CD8-positive, alpha-beta memory T cell (primary cell): Measurements from ENCODE around the gene PRKCI. TPM values are rescaled to one million over a fixed set of nuclear protein-coding genes. Genes with fewer than 3 reads are reported as not detected.
A peak's percentile ranks its signal among the peaks of the same experiment; 100 is the strongest.

Experiments used
- CTCF ChIA-PET: fragments of 350-600 bp; sonication (Branson Sonifier 250); formaldehyde crosslinking; loops from one replicate; lab custom pipeline; 2021; ENCODE audit warnings: antibody characterized with exemption; lab: Charles Lee
- POLR2A ChIA-PET: fragments of 350-600 bp; sonication (Branson Sonifier 250); formaldehyde crosslinking; loops from one replicate; lab custom pipeline; 2021; ENCODE audit warnings: antibody characterized with exemption; lab: Charles Lee
- DNase-seq, 5 donors: peaks; one replicate each; pipeline versions ENCODE4 v3.0.0 to v3.0.0-alpha.2; 2020 to 2022; ENCODE audit warnings: mixed read lengths in 1 of 5
- H3K27ac ChIP-seq: one replicate; pipeline ENCODE4 v1.7.0; 2013; ENCODE audit warnings: low read depth, mild to moderate bottlenecking, low read length, moderate library complexity
- H3K27me3 ChIP-seq: 2 replicates; pipeline ENCODE4 v1.7.0; 2013; ENCODE audit warnings: low read length, mild to moderate bottlenecking; ENCODE audit not compliant: insufficient read depth, poor library complexity, severe bottlenecking
- H3K36me3 ChIP-seq: 2 replicates; pipeline ENCODE4 v1.7.0; 2013; ENCODE audit warnings: mild to moderate bottlenecking, low read length, moderate library complexity; ENCODE audit not compliant: insufficient read depth
- H3K4me1 ChIP-seq: 2 replicates; pipeline ENCODE4 v1.7.0; 2013; ENCODE audit warnings: mild to moderate bottlenecking, low read length, moderate library complexity; ENCODE audit not compliant: insufficient read depth
- H3K4me3 ChIP-seq: 2 replicates; pipeline ENCODE4 v1.7.0; 2013; ENCODE audit warnings: mild to moderate bottlenecking, low read length
- H3K9me3 ChIP-seq: 2 replicates; pipeline ENCODE4 v1.7.0; 2013; ENCODE audit warnings: mild to moderate bottlenecking, low read length
- H3K27ac Mint-ChIP-seq, 8 donors: one replicate each; pipeline ENCODE4 v1.8.0; 2020 to 2021; ENCODE audit warnings: mixed read lengths in 8 of 8, mild to moderate bottlenecking in 6 of 8, inconsistent platforms in 3 of 8, moderate library complexity in 3 of 8
- H3K27me3 Mint-ChIP-seq, 2 donors: one replicate each; pipeline ENCODE4 v1.8.0; 2020 to 2021; ENCODE audit warnings: mixed read lengths in 2 of 2, mild to moderate bottlenecking in 1 of 2, moderate library complexity in 1 of 2
- H3K36me3 Mint-ChIP-seq, 3 donors: one replicate each; pipeline ENCODE4 v1.8.0; 2020 to 2021; ENCODE audit warnings: mixed read lengths in 3 of 3, inconsistent platforms in 1 of 3, mild to moderate bottlenecking in 1 of 3
- H3K4me1 Mint-ChIP-seq, 3 donors: one replicate each; pipeline ENCODE4 v1.8.0; 2020 to 2021; ENCODE audit warnings: mixed read lengths in 3 of 3, inconsistent platforms in 1 of 3, mild to moderate bottlenecking in 1 of 3
- H3K4me3 Mint-ChIP-seq, 7 donors: one replicate each; pipeline ENCODE4 v1.8.0; 2020 to 2021; ENCODE audit warnings: mixed read lengths in 7 of 7, mild to moderate bottlenecking in 6 of 7, moderate library complexity in 4 of 7, inconsistent platforms in 2 of 7
- H3K9me3 Mint-ChIP-seq, 5 donors: one replicate each; pipeline ENCODE4 v1.8.0; 2020 to 2022; ENCODE audit warnings: mixed read lengths in 5 of 5, mild to moderate bottlenecking in 3 of 5, moderate library complexity in 2 of 5, inconsistent platforms in 1 of 5
- polyA plus RNA-seq: library from polyadenylated mRNA; unstranded; fragments of 300-500 nt; fragmentation: Illumina TruSeq; gene quantifications from one replicate; pipeline ENCODE4 v1.2.3, GENCODE V29; 2021
- total RNA-seq, 2 experiments: library from RNA; stranded (reverse); gene quantifications; one replicate each; pipeline ENCODE4 v1.2.3, GENCODE V29; 2021

Gene PRKCI
- total RNA-seq (10 to 100 TPM; 19.9 to 21.7 TPM), polyA plus RNA-seq (14.9 TPM)

GRCh38 chr3:170221924-170222646 is at the start of gene PRKCI:
Gene PRKCI (plus strand): TSS chr3:170222424. CDS start chr3:170222670, 246 bp downstream.
- no peaks in the 10 kb centered on the region for H3K9me3 ChIP-seq
- no peaks in the 10 kb centered on the region for H3K27me3 ChIP-seq
- Mint-ChIP-seq H3K27me3 (no peaks in the 10 kb centered on the region), H3K4me1 (peaks cover 31 to 47% (median 40%) of the 10 kb centered on the region in 3 donors), H3K27ac (peak within 1 kb of the TSS; percentile 89 to 99 (median 96)), H3K4me3 (peak within 1 kb of the TSS; percentile 91 to 98 (median 96)), H3K9me3 (no peaks in the 10 kb centered on the region), H3K36me3 (peaks cover 0 to 8% (median 0%) of the 10 kb centered on the region in 3 donors)
- peak within 1 kb of the TSS; percentile 81 for H3K27ac ChIP-seq
- DNase-seq, result peak; percentile 77 to 88 (median 82)
- ChIA-PET CTCF (no interaction called here), POLR2A (interaction anchor here (0.6 to 1.5 kb wide), 5 partner anchors 13 to 154 kb away, joined by 3 to 6 read pairs (median 5); partner anchors contain the start of genes PHC3 and SKIL)
- peaks cover 8% of the 10 kb centered on the region for H3K4me1 ChIP-seq
- no peaks in the 10 kb centered on the region for H3K36me3 ChIP-seq
- peak within 1 kb of the TSS; percentile 99 for H3K4me3 ChIP-seq

GRCh38 chr3:170178651-170179050 is 43.6 kb upstream of the PRKCI start:
- H3K4me3 Mint-ChIP-seq, result peak overlapping the region; percentile 57 to 76 (median 71)

GRCh38 chr3:170179432-170179831 is 42.8 kb upstream of the PRKCI start:
- no peaks in the 10 kb centered on the region for H3K27me3 Mint-ChIP-seq
- CTCF ChIA-PET, result interaction anchor here (0.9 to 2.2 kb wide), 5 partner anchors 9 to 178 kb away, joined by 3 to 13 read pairs (median 3); partner anchors contain the start of gene SKIL
- peaks cover 42 to 57% (median 50%) of the 10 kb centered on the region in 3 donors for H3K4me1 Mint-ChIP-seq
- POLR2A ChIA-PET, result interaction anchor here (1.2 to 2.6 kb wide), 2 partner anchors 213 to 408 kb away, joined by 3 to 16 read pairs; partner anchors contain the start of gene SEC62
- peaks cover 25% of the 10 kb centered on the region for H3K36me3 ChIP-seq
- DNase-seq, result no peak
- peaks cover 34% of the 10 kb centered on the region for H3K4me1 ChIP-seq
- peaks cover 0 to 2% (median 0%) of the 10 kb centered on the region in 5 donors for H3K9me3 Mint-ChIP-seq
- H3K4me3 ChIP-seq, result peak overlapping the region; percentile 67
- H3K9me3 ChIP-seq, result no peaks in the 10 kb centered on the region
- H3K36me3 Mint-ChIP-seq, result peaks cover 3 to 42% (median 14%) of the 10 kb centered on the region in 3 donors
- peak overlapping the region; percentile 99 for H3K27ac ChIP-seq
- peak overlapping the region; percentile 96 to 100 (median 100) for H3K27ac Mint-ChIP-seq
- no peaks in the 10 kb centered on the region for H3K27me3 ChIP-seq
- peak overlapping the region; percentile 88 to 100 (median 100) for H3K4me3 Mint-ChIP-seq

More at GRCh38 chr3:170178651-170179050, 43.6 kb upstream of the PRKCI start:
- peaks cover 3 to 48% (median 17%) of the 10 kb centered on the region in 3 donors for H3K36me3 Mint-ChIP-seq
- H3K4me1 Mint-ChIP-seq, result peaks cover 47 to 62% (median 53%) of the 10 kb centered on the region in 3 donors
- peaks cover 27% of the 10 kb centered on the region for H3K36me3 ChIP-seq
- H3K4me3 ChIP-seq, result peak overlapping the region; percentile 2
- H3K27ac Mint-ChIP-seq, result peak overlapping the region; percentile 5 to 99 (median 70)
- peaks cover 0 to 2% (median 0%) of the 10 kb centered on the region in 5 donors for H3K9me3 Mint-ChIP-seq
- no peak overlapping the region for H3K27ac ChIP-seq
- peak; percentile 39 to 76 (median 67) for DNase-seq
- H3K27me3 ChIP-seq, result no peaks in the 10 kb centered on the region
- ChIA-PET POLR2A (interaction anchor here (0.7 to 1.2 kb wide), 2 partner anchors 53 to 407 kb away, joined by 3 to 4 read pairs; no protein-coding TSS in a partner anchor), CTCF (interaction anchor here (0.8 to 1.5 kb wide), 4 partner anchors 9 to 409 kb away, joined by 3 to 4 read pairs (median 3); partner anchors contain the start of gene ACTRT3)
- no peaks in the 10 kb centered on the region for H3K9me3 ChIP-seq
- no peaks in the 10 kb centered on the region for H3K27me3 Mint-ChIP-seq
- H3K4me1 ChIP-seq, result peaks cover 37% of the 10 kb centered on the region

- POLR2A ChIA-PET, result interaction anchor here (0.5 to 2.6 kb wide), 6 partner anchors 177 to 1924 kb away, joined by 3 to 20 read pairs (median 5); partner anchors contain the start of genes SEC62, SKIL and TERC
Observed at GRCh38 chr3:170180079-170180907, 41.9 kb upstream of the PRKCI start.

GRCh38 chr3:170180908-170181885 is 41.0 kb upstream of the PRKCI start, which contains the start of gene PHC3:
Gene PHC3 (minus strand): TSS chr3:170181733. CDS start chr3:170181715, 18 bp downstream.
- peaks cover 0 to 2% (median 0%) of the 10 kb centered on the region in 5 donors for H3K9me3 Mint-ChIP-seq
- H3K27ac Mint-ChIP-seq, result peak within 1 kb of the TSS; percentile 99 to 100 (median 100)
- Histone ChIP-seq H3K27ac (peak within 1 kb of the TSS; percentile 99), H3K9me3 (no peaks in the 10 kb centered on the region), H3K4me1 (peaks cover 29% of the 10 kb centered on the region), H3K4me3 (peak within 1 kb of the TSS; percentile 67), H3K27me3 (no peaks in the 10 kb centered on the region), H3K36me3 (peaks cover 17% of the 10 kb centered on the region)
- H3K4me1 Mint-ChIP-seq, result peaks cover 32 to 43% (median 38%) of the 10 kb centered on the region in 3 donors
- POLR2A ChIA-PET, result interaction anchor here (0.5 to 2.6 kb wide), 7 partner anchors 41 to 422 kb away, joined by 3 to 20 read pairs (median 5); partner anchors contain the start of genes MYNN, PRKCI, SEC62 and SKIL
- H3K36me3 Mint-ChIP-seq, result peaks cover 3 to 29% (median 8%) of the 10 kb centered on the region in 3 donors
- CTCF ChIA-PET, result interaction anchor here (0.7 to 2.2 kb wide), 5 partner anchors 10 to 177 kb away, joined by 3 to 13 read pairs (median 3); partner anchors contain the start of gene SKIL
- no peaks in the 10 kb centered on the region for H3K27me3 Mint-ChIP-seq
- peak within 1 kb of the TSS; percentile 88 to 100 (median 100) for H3K4me3 Mint-ChIP-seq
- DNase-seq, result peak; percentile 85 to 95 (median 92)

More at GRCh38 chr3:170180079-170180907, 41.9 kb upstream of the PRKCI start:
- Mint-ChIP-seq H3K4me1 (peaks cover 35 to 48% (median 43%) of the 10 kb centered on the region in 3 donors), H3K27me3 (no peaks in the 10 kb centered on the region), H3K9me3 (peaks cover 0 to 2% (median 0%) of the 10 kb centered on the region in 5 donors), H3K4me3 (peak overlapping the region; percentile 88 to 100 (median 100)), H3K27ac (peak overlapping the region; percentile 96 to 100 (median 100)), H3K36me3 (peaks cover 3 to 34% (median 11%) of the 10 kb centered on the region in 3 donors)
- DNase-seq, result peak in 2 of 5 donors; percentile 27 to 44
- H3K27ac ChIP-seq, result peak overlapping the region; percentile 99
- H3K36me3 ChIP-seq, result peaks cover 19% of the 10 kb centered on the region
- peak overlapping the region; percentile 67 for H3K4me3 ChIP-seq
- H3K9me3 ChIP-seq, result no peaks in the 10 kb centered on the region
- peaks cover 29% of the 10 kb centered on the region for H3K4me1 ChIP-seq
- CTCF ChIA-PET, result interaction anchor here (1.1 to 2.2 kb wide), 4 partner anchors 9 to 177 kb away, joined by 3 to 13 read pairs (median 3); partner anchors contain the start of gene SKIL
- no peaks in the 10 kb centered on the region for H3K27me3 ChIP-seq

GRCh38 chr3:170189398-170190256 is 32.6 kb upstream of the PRKCI start:
- POLR2A ChIA-PET, result no interaction called here
- H3K27me3 Mint-ChIP-seq, result peaks cover 0 to 3% of the 10 kb centered on the region in 2 donors

More at GRCh38 chr3:170189398-170190256, 32.6 kb upstream of the PRKCI start:
- Mint-ChIP-seq H3K4me1 (peaks cover 7 to 9% (median 8%) of the 10 kb centered on the region in 3 donors), H3K27ac (peak overlapping the region in 3 of 8 donors; percentile 5 to 79 (median 77)), H3K36me3 (no peaks in the 10 kb centered on the region), H3K4me3 (peak overlapping the region in 1 of 7 donors; percentile 14), H3K9me3 (no peaks in the 10 kb centered on the region)
- Histone ChIP-seq H3K27me3 (no peaks in the 10 kb centered on the region), H3K4me3 (no peak overlapping the region), H3K9me3 (no peaks in the 10 kb centered on the region), H3K36me3 (no peaks in the 10 kb centered on the region), H3K27ac (no peak overlapping the region), H3K4me1 (no peaks in the 10 kb centered on the region)
- DNase-seq, result no peak
- CTCF ChIA-PET, result interaction anchor here (0.7 to 1.3 kb wide), 3 partner anchors 11 to 176 kb away, joined by 3 to 4 read pairs (median 3); no protein-coding TSS in a partner anchor
